ENCODE data around the gene FRAS1. TPM values are rescaled to one million over a fixed set of nuclear protein-coding genes. Genes with fewer than 3 reads are reported as not detected.

The FRAS1 gene
- total RNA-seq, 1 experiment from 2014 or later = 82.0 TPM

GRCh38 chr4:78591404-78591803 is 534.3 kb downstream of the FRAS1 start (continued):
- TF ChIP-seq, protein P1, sequence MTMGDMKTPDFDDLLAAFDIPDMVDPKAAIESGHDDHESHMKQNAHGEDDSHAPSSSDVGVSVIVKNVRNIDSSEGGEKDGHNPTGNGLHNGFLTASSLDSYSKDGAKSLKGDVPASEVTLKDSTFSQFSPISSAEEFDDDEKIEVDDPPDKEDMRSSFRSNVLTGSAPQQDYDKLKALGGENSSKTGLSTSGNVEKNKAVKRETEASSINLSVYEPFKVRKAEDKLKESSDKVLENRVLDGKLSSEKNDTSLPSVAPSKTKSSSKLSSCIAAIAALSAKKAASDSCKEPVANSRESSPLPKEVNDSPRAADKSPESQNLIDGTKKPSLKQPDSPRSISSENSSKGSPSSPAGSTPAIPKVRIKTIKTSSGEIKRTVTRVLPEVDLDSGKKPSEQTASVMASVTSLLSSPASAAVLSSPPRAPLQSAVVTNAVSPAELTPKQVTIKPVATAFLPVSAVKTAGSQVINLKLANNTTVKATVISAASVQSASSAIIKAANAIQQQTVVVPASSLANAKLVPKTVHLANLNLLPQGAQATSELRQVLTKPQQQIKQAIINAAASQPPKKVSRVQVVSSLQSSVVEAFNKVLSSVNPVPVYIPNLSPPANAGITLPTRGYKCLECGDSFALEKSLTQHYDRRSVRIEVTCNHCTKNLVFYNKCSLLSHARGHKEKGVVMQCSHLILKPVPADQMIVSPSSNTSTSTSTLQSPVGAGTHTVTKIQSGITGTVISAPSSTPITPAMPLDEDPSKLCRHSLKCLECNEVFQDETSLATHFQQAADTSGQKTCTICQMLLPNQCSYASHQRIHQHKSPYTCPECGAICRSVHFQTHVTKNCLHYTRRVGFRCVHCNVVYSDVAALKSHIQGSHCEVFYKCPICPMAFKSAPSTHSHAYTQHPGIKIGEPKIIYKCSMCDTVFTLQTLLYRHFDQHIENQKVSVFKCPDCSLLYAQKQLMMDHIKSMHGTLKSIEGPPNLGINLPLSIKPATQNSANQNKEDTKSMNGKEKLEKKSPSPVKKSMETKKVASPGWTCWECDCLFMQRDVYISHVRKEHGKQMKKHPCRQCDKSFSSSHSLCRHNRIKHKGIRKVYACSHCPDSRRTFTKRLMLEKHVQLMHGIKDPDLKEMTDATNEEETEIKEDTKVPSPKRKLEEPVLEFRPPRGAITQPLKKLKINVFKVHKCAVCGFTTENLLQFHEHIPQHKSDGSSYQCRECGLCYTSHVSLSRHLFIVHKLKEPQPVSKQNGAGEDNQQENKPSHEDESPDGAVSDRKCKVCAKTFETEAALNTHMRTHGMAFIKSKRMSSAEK (CRISPR knock-in tag; IDR thresholded peaks at IDR 0.05; ENCODE audit: borderline replicate concordance) = no peak
- no peak for TF ChIP-seq MXD4 (CRISPR knock-in tag; IDR thresholded peaks at IDR 0.05; ENCODE audit: borderline replicate concordance)
- TF ChIP-seq E2F4 (CRISPR knock-in tag; IDR thresholded peaks at IDR 0.05; ENCODE audit: borderline replicate concordance, low read depth) = no peak
- no peak for TF ChIP-seq GTF2I (CRISPR knock-in tag; conservative IDR thresholded peaks at IDR 0.05)
- no peak for TF ChIP-seq RORB (CRISPR knock-in tag; IDR thresholded peaks at IDR 0.05)
- TF ChIP-seq TP53 (CRISPR knock-in tag; IDR thresholded peaks at IDR 0.05) = no peak
- TF ChIP-seq ELF4 (CRISPR knock-in tag; IDR thresholded peaks at IDR 0.05; ENCODE audit: low read depth) = no peak

DNA sequence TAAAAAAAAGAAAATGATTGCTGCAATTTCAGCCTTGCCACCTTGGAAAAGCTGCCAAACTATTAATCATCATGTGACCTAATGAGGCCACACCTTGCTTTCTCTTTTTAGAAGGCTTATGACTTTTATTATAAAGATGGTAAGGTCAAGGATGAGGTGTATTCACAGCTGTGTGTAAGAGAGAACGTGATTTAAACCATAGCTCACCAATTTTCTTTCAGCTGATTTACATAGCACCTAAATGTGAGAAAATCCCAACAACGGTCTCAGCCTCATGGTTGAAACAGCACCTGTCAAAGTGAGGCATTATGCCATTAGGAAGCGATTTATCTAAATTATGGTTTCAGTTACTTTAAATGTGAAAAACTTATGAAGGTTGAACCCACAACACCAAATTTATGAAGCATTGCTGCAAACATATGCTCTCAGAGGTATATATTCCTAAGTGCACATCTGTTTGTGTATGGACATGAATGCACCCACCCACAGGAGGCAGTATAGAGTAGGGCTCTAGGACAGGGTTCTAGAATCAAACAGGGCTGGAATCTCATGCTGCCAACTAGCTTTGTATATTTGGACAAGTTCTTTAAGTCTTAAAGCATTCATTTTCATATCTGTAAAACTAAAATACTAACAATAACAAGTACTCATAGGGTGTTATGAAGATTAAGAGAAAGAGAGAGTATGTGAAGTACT is 535.1 kb downstream of the FRAS1 start:
- TF ChIP-seq AFF4 (CRISPR knock-in tag; IDR thresholded peaks at IDR 0.05; ENCODE audit: borderline replicate concordance) (no peak), CTCF (IDR thresholded peaks at IDR 0.05) (peak; percentile 60)
- TF ChIP-seq, protein P1 (CRISPR knock-in tag; IDR thresholded peaks at IDR 0.05; ENCODE audit: borderline replicate concordance) = no peak
- Mint-ChIP-seq H3K27ac (no peak overlapping the region), H3K36me3 (peaks cover 6% of the 10 kb centered on the region; the same call in 1 of the 2 replicates), H3K27me3 (ENCODE audit: low read depth) (no peaks in the 10 kb centered on the region), H3K4me1 (peaks cover 12% of the 10 kb centered on the region), H3K4me3 (no peak overlapping the region), H3K9me3 (peaks cover 10% of the 10 kb centered on the region)
- peak; percentile 82 for ATAC-seq
- ChIA-PET POLR2A (no interaction called here), CTCF (interaction anchor here (0.6 to 1.6 kb wide), 12 partner anchors 11 to 625 kb away, joined by 3 to 6 read pairs (median 3); partner anchors contain the start of genes ANXA3 and BMP2K)
- peak; percentile 49 for DNase-seq (ENCODE audit: low spot score)

Other genes with a start within 250 kb of the FRAS1 start
- 19.5 to 21.6 TPM (median 20.1 TPM) in 3 replicates for gene CNOT6L, start 238.0 kb upstream of the FRAS1 start, total RNA-seq (2021)
- gene MRPL1, start 194.5 kb upstream of the FRAS1 start, total RNA-seq (2021) = 24.3 to 27.9 TPM (median 25.7 TPM) in 3 replicates

All from WTC11 (cell line).